Measurements from ENCODE around the gene FTCD. TPM values are rescaled to one million over a fixed set of nuclear protein-coding genes. Genes with fewer than 3 reads are reported as not detected.

Gene FTCD
- total and polyA plus RNA-seq, 2 donors (not counting 3 experiments of a cell fraction or from before 2014, with no cell fraction given) = 0.06 to 1.2 TPM

GRCh38 chr21:46163380-46163779, 8.0 kb upstream of the FTCD start:
- no peak overlapping the region for H3K4me2 ChIP-seq (ENCODE audit: insufficient read depth, low read length)
- H3K9me3 ChIP-seq (replicated peaks; ENCODE audit: control insufficient read depth, insufficient read depth, low read length) = no peaks in the 10 kb centered on the region
- dilution Hi-C loops (cut with MboI; ENCODE audit: extremely low pct_ligation_motif_present, low sequenced_read_pairs) = no loop called here
- H3K27me3 ChIP-seq (ENCODE audit: control insufficient read depth in 2 of 2, insufficient read depth in 2 of 2, low read length in 2 of 2) = no peaks in the 10 kb centered on the region
- no peaks in the 10 kb centered on the region for H3K36me3 ChIP-seq (ENCODE audit: control insufficient read depth in 2 of 2, extremely low read depth in 1 of 2, insufficient read depth in 2 of 2, low read length in 2 of 2)
- H3K4me3 ChIP-seq (replicated peaks in 1 of 3; ENCODE audit: insufficient read depth in 1 of 3, low read depth in 1 of 3, low read length in 3 of 3) = no peak overlapping the region
- TF ChIP-seq FOS (IDR thresholded peaks at IDR 0.05; ENCODE audit: borderline replicate concordance, insufficient read depth, low read length) = no peak
- TF ChIP-seq GATA2 (IDR thresholded peaks at IDR 0.05; ENCODE audit: insufficient read depth, insufficient read length, low read depth, low read length) = no peak
- no peak for TF ChIP-seq POLR2A (IDR thresholded peaks at IDR 0.05; ENCODE audit: low read depth, low read length)
- no peak overlapping the region for H3K9ac ChIP-seq (replicated peaks; ENCODE audit: extremely low read depth, insufficient read depth, low read length)
- H4K20me1 ChIP-seq (replicated peaks; ENCODE audit: control insufficient read depth, extremely low read depth, insufficient read depth, low read length) = no peaks in the 10 kb centered on the region
- no peak overlapping the region for H3K27ac ChIP-seq (ENCODE audit: insufficient read depth, low read depth, low read length)
- FAIRE-seq (no peak), DNase-seq (ENCODE audit: low read depth, low spot score) (no peak)
- no peaks in the 10 kb centered on the region for H3K4me1 ChIP-seq (ENCODE audit: control insufficient read depth, extremely low read depth, insufficient read depth, low read length)
- H3K79me2 ChIP-seq (ENCODE audit: control insufficient read depth, insufficient read depth, low read length) = no peaks in the 10 kb centered on the region
- BruUV-seq (replicated peaks) = no TSS peak
- intact Hi-C loops (cut with micrococcal nuclease) = no loop called here
- ChIA-PET CTCF (no interaction called here), POLR2A (no interaction called here)
- no peak overlapping the region for H2AFZ ChIP-seq (ENCODE audit: low read depth, low read length)
- H3K9me1 ChIP-seq (replicated peaks; ENCODE audit: control insufficient read depth, extremely low read depth, insufficient read depth, low read length) = no peaks in the 10 kb centered on the region

GRCh38 chr21:46161633-46162592, 6.5 kb upstream of the FTCD start:
- ChIA-PET POLR2A (no interaction called here), CTCF (interaction anchor here (0.6 to 1.6 kb wide), 3 partner anchors 9 to 34 kb away, joined by 3 to 7 read pairs (median 4); no protein-coding TSS in a partner anchor)
- no peak overlapping the region for H3K27ac ChIP-seq (ENCODE audit: insufficient read depth, low read depth, low read length)
- intact Hi-C loops (cut with micrococcal nuclease) = no loop called here
- no peaks in the 10 kb centered on the region for H3K4me1 ChIP-seq (ENCODE audit: control insufficient read depth, extremely low read depth, insufficient read depth, low read length)
- dilution Hi-C loops (cut with MboI; ENCODE audit: extremely low pct_ligation_motif_present, low sequenced_read_pairs) = no loop called here
- no peaks in the 10 kb centered on the region for H3K79me2 ChIP-seq (ENCODE audit: control insufficient read depth, insufficient read depth, low read length)
- no peak overlapping the region for H3K9ac ChIP-seq (replicated peaks; ENCODE audit: extremely low read depth, insufficient read depth, low read length)
- H4K20me1 ChIP-seq (replicated peaks; ENCODE audit: control insufficient read depth, extremely low read depth, insufficient read depth, low read length) = no peaks in the 10 kb centered on the region
- H3K27me3 ChIP-seq (ENCODE audit: control insufficient read depth in 2 of 2, insufficient read depth in 2 of 2, low read length in 2 of 2) = no peaks in the 10 kb centered on the region
- DNase-seq (ENCODE audit: low read depth, low spot score) (no peak), FAIRE-seq (no peak)
- no peak overlapping the region for H2AFZ ChIP-seq (ENCODE audit: low read depth, low read length)
- no peaks in the 10 kb centered on the region for H3K36me3 ChIP-seq (ENCODE audit: control insufficient read depth in 2 of 2, extremely low read depth in 1 of 2, insufficient read depth in 2 of 2, low read length in 2 of 2)
- H3K9me3 ChIP-seq (replicated peaks; ENCODE audit: control insufficient read depth, insufficient read depth, low read length) = no peaks in the 10 kb centered on the region
- BruUV-seq (replicated peaks) = no TSS peak
- H3K4me2 ChIP-seq (ENCODE audit: insufficient read depth, low read length) = no peak overlapping the region
- no peak overlapping the region for H3K4me3 ChIP-seq (replicated peaks in 1 of 3; ENCODE audit: insufficient read depth in 1 of 3, low read depth in 1 of 3, low read length in 3 of 3)
- no peaks in the 10 kb centered on the region for H3K9me1 ChIP-seq (replicated peaks; ENCODE audit: control insufficient read depth, extremely low read depth, insufficient read depth, low read length)
- TF ChIP-seq FOS (IDR thresholded peaks at IDR 0.05; ENCODE audit: borderline replicate concordance, insufficient read depth, low read length) (no peak), MAX (IDR thresholded peaks at IDR 0.05; ENCODE audit: insufficient read depth, insufficient read length) (no peak), GATA2 (IDR thresholded peaks at IDR 0.05; ENCODE audit: insufficient read depth, insufficient read length, low read depth, low read length) (no peak), JUN (IDR thresholded peaks at IDR 0.05; ENCODE audit: borderline replicate concordance, insufficient read depth, insufficient read length, low read depth) (no peak), POLR2A (IDR thresholded peaks at IDR 0.05; ENCODE audit: low read depth, low read length) (no peak), CTCF (IDR thresholded peaks at IDR 0.05; ENCODE audit: extremely low read depth in 1 of 2, insufficient read depth in 1 of 2, low read depth in 1 of 2, low read length in 2 of 2) (no peak), POLR2AphosphoS5 (IDR thresholded peaks at IDR 0.05; ENCODE audit: insufficient read depth, low read depth, low read length) (no peak), MYC (IDR thresholded peaks at IDR 0.05; ENCODE audit: low read depth, low read length) (no peak), EZH2 (IDR thresholded peaks at IDR 0.05; ENCODE audit: borderline replicate concordance, low read depth, low read length, severe bottlenecking) (no peak)

Measured in endothelial cell of umbilical vein (primary cell).